Tibial nerve (tissue), 3 donors: ENCODE measurements around the gene SLC38A4.

Experiments
- CTCF ChIP-seq, 5 experiments: fragments of 200-600 bp in 3 of 5; fragments of 450-650 bp in 2 of 5; sonication (generic) in 3 of 5; IDR thresholded peaks; one replicate each; pipeline ENCODE4 v1.5.1; 2016 to 2019; ENCODE audit warnings: antibody characterized with exemption in 5 of 5, mild to moderate bottlenecking in 3 of 5, moderate library complexity in 2 of 5
- POLR2A ChIP-seq, 2 donors: fragments of 450-650 bp; IDR thresholded peaks; one replicate each; pipeline ENCODE4 v1.6.1; 2017; ENCODE audit warnings: antibody characterized with exemption in 2 of 2, mild to moderate bottlenecking in 2 of 2, moderate library complexity in 2 of 2

GRCh38 chr12:46717159-46717558 lies 108.6 kb downstream of the SLC38A4 start:
- TF ChIP-seq POLR2A (IDR thresholded peaks at IDR 0.05) (no peak), CTCF (IDR thresholded peaks at IDR 0.05) (no peak)
